COR-L47 (cell line): Measurements from ENCODE around the gene CNGB1.
A peak's percentile ranks its signal among the peaks of the same experiment; 100 is the strongest.
"Not testable (repeated sequence)": the region's sequence is repeated elsewhere in the genome, so short reads cannot be mapped to it uniquely, and the experiment has no call there.

Source experiments
- DNase-seq: peaks from one replicate; lab custom pipeline; 2025; lab: John Stamatoyannopoulos, UW

Gene CNGB1

DNA sequence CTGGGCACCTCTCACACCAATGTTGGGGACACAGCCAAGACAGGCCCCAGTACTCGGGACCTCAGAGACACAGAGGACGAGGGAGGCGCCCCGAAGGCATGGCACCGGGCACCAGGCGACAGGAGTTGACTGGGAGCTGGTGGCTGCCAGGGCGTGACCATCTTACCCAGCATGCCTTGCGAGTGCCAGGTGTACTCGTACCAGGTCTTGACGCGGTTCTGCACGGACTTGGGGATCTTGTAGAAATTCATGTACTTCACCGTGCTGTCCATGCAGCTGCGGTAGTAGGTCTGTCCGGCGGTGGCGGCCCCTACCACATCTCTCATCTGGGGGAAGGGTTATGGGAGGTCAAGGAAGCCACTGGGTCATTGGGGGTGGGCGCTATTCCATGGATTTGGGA lies 67.3 kb downstream of the CNGB1 start:
- DNase-seq, result no peak

DNA sequence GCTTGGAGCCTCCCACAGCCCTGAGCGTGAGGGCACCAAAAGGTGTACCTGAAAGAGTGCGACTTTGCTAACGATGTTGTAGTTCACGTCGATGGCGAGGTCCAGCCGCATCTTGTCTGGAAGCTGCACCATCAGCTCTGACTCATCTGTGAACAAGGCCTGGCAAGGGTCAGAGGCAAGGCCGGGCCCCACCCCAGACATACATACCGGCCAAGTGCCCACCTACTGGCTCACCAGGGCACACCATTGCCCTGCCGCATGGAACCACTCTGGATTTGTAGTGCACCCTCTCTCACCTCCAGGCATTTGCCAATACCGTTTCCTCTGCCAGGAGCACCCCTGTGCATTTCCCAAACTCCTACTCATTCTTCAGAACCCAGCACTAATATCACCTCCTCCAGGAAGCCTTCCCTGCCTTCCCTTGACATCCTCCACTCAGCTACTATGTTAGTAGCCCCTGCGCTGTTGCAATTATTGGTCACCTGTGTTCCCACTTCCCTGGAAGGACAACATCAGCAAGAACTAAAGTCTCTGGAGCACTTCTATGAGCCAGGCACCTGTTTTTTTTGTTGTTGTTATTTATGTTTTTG lies 69.4 kb downstream of the CNGB1 start:
- DNase-seq, result no peak

DNA sequence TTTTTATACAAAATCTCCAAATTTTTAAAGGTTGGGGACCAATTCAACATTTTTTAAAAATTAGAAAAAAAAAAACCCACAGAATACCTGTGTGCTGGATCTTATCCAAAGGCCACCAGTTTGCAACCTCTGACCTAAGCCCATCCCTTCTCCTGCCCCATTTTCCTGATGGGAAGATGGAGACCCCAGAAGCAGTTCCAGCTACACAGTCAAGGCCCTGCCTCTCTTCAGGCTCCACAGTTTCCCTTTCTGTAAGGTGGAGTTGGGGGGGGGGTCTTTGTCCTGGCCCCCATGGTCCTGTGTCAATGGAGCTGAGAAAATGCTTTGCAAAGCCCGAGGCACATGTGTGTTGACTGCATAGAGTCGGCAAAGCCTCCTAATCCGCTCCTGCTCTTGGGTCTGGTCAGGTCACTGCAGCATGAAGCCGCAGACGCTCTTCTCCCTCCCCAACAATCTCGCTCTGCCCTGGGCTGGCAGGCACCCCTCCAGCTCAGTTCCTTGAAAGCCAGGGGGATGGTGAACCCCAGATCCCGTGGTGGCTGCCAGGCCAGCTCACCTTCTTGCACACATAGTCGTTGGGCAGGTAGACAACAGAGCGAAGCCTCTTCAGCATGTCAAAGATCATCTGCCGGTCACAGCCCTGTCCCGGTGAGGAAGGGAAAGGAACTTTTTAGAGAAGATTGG lies 70.0 kb downstream of the CNGB1 start:
- DNase-seq, result no peak

DNA sequence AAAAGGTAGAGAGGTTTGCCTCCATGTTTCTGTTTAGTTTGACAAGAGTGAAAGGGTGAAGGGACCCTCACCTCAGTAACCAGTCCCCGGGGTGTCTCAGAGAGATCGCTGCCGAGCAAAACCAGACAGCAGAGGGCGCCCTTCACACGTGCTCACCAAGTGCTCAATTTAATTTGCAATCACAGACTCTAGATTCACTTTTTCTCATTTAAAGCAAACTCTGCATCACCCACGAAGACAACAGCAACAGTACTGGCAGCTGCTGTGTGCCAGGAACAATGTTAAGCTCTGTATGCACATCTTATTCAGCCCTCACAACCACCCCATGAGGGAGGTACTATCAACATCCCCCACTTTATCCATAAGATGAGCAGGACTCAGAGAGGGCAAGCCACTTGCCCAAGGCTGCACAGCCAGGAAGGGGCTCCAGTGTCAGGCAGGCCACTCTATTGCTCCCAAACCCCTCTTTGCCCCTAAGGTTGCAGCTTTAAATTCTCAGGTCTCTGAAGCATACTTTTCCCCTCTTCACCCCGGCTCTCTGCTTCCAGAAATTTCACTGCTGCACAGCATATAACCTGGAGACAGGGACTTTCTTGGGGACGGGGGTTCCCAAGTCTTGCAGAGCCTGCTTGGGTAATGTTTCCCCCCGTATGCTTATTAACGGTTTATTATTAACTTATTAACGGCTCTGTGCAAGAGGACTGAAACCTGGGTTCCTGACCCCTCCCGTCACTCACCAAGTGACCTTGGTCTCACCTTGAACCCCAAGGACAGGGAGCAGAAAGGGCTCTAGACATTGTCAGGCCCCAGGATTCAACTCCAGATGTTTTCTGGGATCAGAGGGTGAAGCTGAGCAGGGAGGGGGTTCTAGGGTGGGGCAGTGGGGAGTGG lies 70.9 kb downstream of the CNGB1 start:
- DNase-seq, result peak; percentile 69

DNA sequence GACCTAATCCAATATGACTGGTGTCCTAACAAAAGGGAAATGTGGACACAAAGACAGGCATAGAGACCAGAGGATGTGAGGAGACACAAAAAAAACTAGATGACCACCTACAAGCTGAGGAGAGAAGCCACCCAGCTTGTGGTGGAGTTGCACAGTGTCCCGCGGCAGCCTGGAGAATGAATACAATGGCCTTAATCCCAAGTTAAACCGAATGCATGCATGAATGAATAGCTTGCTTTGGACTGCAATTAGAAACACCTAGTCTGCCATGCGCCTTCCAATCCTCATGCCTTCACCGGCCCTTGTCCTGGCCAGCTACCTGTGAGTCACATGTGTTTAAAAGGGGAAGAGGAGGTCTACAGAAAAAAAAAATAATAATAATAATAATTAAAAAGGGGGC lies 72.0 kb downstream of the CNGB1 start:
- DNase-seq, result no peak

DNA sequence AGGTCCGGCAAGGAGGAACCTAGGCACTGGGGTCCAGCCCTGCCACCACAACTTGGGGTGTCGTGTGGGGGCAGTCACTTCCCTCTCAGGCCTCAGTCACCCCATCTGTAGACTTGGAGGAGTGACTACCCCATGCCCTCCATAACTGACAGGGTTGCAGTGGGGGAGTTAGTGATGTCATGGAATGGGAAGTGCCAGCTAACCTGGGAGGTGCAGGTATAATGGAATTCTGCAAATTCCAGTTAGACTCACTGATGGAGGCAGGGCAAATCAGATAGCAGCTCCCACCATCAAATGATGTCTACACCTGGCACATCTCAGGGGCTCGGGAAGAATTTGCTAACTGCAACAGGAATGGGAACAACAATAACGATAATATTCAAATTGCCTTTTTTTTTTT lies 72.9 kb downstream of the CNGB1 start:
- no peak for DNase-seq

DNA sequence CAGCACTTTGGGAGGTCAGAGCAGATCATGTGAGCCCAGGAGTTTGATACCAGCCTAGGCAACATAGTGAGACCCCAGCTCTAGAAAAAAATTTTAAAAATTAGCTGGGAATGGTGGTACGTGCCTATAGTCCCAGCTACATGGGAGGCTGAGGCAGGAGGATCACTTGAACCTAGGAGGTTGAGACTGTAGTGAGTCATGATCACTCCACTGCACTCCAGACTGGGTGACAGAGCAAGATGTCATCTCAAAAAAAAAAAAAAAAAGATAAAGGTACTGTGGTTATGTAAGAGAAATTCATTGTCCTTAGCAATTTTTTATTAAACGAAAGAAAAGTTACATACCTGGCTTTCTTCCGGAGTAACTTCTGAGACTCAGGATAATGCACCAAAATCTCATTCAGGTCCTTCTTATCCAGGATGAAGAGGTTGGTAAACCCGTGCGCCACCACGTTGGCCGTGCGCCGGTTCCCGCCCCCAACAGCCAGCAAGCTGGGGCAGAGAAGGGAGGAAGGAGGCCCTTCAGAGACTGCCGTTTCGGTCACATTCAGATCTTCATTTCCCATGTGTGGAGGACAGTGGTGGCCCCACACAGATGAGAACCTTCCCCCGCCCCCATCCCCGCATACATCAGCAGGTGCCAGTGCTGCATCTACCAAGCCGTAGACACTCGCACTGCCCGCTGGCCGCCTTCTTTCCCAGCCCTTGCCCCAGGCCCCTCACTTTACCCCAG lies 73.7 kb downstream of the CNGB1 start:
- DNase-seq, result no peak

DNA sequence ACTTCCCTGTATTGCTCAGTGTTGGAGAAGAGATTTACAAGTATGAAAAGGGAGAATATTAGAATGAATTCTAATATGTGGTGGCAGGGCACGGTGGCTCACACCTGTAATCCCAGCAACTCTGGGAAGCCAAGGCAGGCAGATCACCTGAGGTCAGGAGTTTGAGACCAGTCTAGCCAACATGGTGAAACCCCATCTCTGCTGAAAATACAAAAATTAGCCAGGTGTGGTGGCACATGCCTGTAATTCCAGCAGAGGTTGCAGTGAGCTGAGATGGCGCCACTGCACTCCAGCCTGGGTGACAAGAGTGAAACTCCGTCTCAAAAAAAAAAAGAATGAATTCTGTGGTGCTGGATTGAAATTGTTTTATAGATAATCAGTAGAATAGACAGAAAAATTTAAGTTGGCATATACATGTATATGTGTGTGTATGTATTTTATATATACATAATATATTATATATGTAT lies 75.8 kb downstream of the CNGB1 start:
- DNase-seq, result not testable (repeated sequence)

DNA sequence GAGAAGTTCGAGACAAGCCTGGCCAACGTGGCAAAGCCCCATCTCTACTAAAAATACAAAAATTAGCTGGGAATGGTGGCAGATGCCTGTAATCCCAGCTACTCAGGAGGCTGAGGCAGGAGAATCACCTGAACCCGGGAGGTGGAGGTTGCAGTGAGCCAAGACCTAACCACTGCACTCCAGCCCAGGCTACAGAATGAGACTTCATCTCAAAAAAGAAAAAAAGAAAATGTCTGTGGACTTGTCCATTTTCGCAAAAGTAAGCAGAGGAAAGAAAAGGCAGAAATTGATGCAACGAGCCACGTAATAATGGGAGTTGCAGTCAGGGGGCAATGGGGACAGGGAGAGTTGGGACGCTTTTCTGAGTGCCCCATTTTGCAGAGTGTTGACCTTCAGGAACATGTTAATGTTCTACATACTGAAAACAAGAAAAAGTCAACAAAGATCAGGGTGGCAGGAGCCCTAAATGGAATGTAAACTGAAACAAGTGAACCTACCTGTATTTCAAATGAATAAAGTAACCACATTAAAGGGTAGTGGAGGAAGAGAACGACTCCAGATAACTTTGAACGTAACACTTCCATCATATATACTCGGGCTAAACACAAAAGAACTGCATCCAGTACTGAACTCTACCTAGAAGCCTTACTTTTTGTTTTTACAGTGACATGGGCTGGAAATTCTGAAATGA lies 76.4 kb downstream of the CNGB1 start:
- DNase-seq, result no peak

DNA sequence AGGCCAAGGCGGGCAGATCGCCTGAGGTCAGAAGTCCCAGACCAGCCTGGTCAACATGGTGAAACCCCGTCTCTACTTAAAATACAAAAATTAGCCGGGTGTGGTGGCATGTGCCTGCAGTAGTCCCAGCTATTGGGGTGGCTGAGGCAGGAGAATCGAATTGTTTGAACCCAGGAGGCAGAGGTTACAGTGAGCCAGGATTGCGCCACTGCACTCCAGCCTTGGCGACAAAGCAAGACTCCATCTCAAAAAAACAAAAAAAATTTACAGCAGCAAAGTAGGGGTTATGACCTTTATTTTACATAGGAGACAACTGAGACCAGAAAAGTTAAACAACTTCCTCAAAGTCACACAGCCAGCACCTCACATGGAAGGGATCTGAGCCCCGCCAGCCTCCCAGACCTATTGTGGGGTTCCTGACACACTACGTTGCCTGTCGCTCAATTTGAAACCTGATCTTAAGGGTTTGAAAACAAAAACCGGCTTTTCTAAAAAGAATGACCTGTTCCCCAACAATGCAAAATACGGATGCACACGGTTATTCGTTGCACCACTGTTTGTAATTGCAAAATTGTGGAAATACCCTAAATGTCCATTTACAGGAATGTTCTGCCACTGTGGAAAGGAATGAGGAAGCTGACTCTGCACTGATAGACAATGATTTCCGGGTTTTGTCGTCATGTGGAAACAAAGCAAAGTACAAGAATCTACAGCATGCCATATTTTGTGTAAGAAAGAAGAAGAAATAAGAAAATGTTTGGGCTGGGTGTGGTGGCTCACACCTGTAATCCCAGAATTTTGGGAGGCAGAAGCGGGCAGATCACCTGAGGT lies 77.2 kb downstream of the CNGB1 start:
- DNase-seq, result no peak

DNA sequence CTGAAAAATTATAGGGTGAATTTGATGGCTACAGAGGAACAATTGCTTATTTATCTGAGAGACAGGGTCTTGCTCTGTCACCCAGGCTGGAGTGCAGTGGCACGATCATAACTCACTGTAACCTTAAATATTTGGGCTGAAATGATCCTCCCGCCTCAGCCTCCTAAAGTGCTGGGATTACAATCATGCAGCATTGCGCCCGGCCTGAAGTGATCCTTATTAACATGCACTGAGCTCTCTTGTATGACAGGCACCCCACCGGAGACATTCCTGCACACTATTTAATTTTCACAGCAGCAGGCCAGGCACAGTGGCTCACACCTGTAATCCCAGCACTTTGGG lies 77.7 kb downstream of the CNGB1 start:
- DNase-seq, result no peak

DNA sequence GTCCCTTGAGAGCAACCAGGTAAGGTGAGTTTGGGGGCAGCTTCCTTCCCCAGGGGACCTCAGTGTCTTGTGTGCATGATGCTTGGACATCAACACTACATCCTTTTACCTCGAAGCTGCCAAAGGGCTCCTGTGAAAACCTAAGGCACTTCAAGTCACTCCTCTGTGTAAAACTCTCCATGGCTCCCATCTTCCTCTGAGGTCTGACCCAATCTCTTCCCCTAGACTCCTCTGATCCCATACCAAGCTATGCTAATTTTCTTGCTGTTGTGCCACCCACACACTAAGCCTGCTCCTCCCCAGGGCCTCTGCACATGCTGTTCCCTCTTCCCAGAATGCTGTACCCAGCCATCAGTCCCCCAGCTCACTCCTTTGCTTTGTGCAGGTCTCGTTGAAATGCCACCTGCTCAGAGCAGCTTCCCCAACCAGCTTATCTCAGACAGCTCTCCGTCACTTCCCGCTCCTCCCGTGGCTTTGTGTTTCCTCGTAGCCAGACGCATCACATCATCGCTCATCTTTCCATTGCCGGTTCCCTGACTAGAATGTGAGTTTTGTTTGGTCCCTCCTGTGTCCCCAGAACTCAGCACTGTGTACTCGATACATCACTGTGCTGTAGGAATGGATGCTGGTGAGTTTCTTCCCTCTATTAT lies 78.4 kb downstream of the CNGB1 start:
- no peak for DNase-seq

DNA sequence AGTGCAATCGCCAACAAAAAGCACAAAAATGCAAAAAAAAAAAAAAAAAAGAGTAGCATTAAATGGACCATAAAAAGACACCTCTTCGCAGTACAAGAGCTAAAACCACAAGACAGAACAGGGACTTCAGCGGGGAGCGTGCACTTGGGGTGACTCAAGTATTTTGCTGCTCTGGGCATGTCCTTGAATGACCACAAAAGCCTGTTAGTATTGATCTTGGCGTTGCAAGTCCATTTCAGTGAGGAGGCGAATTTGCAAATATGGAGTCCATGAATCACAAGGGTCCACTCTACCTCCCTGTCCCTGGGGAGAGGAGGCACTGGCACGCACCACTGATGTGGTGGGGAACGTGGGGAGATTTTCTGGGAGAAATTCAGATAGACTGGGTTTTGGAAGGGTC lies 78.9 kb downstream of the CNGB1 start:
- DNase-seq, result no peak

DNA sequence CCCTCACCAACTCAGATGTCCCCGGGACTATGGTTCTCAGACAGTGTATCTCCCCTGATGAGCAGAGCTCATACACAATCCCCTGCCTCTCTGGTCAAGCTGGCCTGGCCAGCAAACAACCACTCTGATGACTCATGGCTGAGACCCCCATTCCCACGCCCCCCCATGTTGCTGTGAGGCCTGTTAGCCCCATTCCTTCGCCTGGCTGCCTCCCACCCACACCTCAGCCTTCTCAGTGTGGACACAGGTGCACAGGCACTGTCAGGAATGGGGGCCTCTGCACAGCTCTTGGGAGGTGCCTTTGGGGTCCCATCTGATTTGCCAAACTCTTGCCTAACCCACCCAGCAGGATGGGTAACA lies 80.2 kb downstream of the CNGB1 start:
- no peak for DNase-seq

DNA sequence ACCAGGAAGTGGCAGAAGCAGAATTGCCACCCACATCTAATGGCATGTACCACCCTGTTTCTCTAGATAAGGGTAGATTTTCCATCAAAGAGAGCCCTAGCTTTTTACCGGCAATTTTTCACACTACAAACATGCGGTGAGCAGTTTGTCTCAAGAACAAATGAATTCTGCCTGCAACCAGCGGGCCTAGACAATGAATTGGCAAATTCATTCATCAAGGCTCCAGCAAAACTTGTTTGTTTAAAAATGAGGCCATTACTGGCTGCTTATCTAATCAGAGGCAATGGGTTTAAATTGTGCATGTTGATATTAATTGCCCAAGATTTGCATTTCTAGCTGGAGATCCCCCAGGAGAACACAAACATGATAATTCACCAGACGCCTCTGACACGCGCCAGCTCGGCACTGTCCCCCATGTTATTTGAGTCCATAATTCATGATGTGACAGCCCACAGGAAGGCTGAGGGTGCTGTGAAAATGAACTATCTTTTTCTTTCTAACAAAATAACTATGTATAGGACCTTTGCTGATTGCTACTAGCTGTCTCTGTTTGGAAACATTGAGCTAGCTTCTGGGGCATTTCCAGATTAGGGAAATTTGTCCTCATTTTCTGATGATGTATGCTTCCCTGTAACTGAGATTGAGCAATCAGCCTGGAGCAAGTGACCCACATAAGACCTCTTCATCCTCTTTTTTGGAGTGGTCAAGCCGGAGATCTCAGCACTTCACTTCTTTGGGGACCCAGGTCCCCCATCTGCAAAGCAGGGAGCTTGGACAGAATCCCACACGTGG lies 80.8 kb downstream of the CNGB1 start:
- peak; percentile 59 for DNase-seq

DNA sequence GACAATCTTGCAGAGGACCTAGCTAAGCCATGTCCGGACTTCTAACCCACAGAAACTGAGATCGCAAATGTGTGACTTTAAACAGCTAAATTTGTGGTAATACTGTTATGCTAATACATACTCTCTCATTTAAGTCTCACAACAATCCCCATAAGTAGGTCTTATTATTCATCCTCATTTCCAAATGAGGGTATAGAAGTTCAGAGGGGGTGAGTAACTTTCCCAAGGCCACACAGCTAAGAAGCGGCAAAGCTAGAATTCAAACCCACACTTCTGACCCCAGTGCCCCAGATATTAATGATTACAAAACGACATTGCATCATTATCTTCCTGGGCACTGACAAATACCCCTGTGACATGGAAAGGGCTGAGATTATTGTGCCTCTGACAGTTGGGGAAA lies 81.4 kb downstream of the CNGB1 start:
- no peak for DNase-seq

DNA sequence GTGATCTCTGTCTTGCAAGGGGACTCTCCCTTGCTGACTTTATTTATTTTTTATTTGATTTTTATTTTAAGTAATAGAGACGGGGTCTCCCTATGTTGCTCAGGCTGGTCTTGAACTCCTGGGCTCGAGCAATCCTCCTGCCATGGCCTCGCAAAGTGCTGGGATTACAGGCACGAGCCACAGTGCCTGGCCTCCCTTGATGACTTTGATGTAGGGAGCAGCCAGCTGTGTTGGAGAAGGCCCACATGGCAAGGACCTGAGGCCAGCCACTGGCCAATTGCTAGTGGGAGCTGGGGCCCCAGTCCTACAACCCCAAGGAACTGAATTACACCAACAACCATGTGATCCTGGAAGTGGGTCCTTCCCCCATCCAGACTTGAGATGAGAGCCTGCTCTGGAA lies 81.8 kb downstream of the CNGB1 start:
- no peak for DNase-seq

DNA sequence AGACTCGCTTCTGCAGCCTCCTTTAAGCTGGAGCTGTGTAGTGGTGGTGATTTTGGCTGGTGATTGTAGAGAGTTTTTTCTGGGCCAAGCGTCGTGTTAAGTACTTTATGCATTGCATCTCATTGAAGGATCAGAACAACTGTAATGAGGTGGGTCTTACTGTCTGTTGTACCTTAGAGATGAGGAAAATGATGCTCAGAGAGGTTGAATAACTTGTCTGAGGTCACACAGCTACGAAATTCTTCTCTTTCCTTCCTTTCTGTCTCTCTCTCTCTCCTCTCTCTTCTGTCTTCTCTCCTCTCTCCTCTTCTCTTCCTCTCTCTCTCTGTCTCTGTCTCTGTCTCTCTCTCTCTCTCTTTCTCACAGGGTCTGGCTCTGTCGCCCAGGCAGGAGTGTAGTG lies 82.8 kb downstream of the CNGB1 start:
- no peak for DNase-seq

DNA sequence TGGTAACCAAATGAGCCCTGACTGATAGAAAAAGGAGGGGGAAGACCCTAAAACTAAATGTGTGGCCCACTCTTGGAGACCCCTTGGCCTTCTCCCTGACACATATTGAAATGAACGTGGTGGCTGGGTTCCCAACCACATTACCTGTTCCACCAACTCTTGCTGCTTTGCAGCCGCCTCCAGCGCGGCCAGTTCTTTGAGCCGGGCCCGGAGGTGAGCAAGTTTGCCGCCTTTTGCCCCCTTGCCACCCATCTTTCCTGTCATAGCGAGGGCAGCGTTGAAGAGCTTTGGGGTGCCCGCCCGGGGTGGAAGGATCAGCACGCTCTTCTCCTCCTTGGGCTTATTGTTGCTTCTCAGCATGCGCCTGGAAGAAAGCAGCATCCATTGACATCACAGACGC lies 83.2 kb downstream of the CNGB1 start:
- no peak for DNase-seq

DNA sequence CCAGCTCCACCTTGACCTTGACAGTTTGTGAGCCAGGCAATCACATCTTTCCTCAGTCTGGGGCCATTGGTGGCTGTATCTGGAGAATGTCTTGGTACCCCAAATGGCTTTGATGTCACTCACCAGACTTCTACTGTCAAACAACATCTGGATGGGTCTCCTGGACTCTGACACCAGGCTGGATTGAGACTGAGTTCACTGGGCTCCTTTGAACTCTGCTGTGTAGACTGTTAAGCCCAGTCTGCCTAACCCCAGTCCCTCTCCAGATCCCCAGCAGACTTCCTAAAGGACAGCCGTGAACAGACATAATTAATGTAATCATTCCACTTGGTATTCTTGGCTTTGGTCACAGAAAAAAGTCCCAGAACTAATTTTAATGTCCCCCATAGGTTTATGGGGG lies 84.5 kb downstream of the CNGB1 start:
- no peak for DNase-seq
